ENCODE measurements around the gene PTPRG.

- TF ChIP-seq REST (IDR thresholded peaks at IDR 0.05; ENCODE audit: unreplicated experiment) (no peak), CTCF (conservative IDR thresholded peaks at IDR 0.05; ENCODE audit: low read depth in 2 of 2) (no peak), EZH2 (IDR thresholded peaks at IDR 0.05; ENCODE audit: low read depth, unreplicated experiment) (no peak), POLR2AphosphoS5 (IDR thresholded peaks at IDR 0.05; ENCODE audit: low read depth) (no peak), EZH2phosphoT487 (IDR thresholded peaks at IDR 0.05; ENCODE audit: unreplicated experiment) (no peak), CREB1 (CRISPR knock-in tag; IDR thresholded peaks at IDR 0.05; ENCODE audit: low read depth) (no peak)
Observed at GRCh38 chr3:61629442-61629841, 68.1 kb downstream of the PTPRG start.

All from GM23338 (cell line).